GM13976 (cell line): ENCODE results near the gene LRRC43.
"Not testable (repeated sequence)": the region's sequence is repeated elsewhere in the genome, so short reads cannot be mapped to it uniquely, and the experiment has no call there.

ENCODE experiments used
- DNase-seq: peaks from one replicate; pipeline ENCODE4 v3.0.0; 2012; ENCODE audit warnings: low spot score
- CTCF ChIP-seq: IDR thresholded peaks from 2 replicates; pipeline ENCODE4 v1.5.1; 2012; ENCODE audit warnings: borderline replicate concordance, mild to moderate bottlenecking; ENCODE audit not compliant: insufficient read depth; ENCODE audit errors: extremely low read depth, missing control alignments, control extremely low read depth
- in situ Hi-C: fragments of 300-500 bp; cut with MboI; formaldehyde crosslinking; loops from one replicate; pipeline ENCODE4 v1.12.0; 2022; ENCODE audit warnings: low sequenced_read_pairs, mixed read lengths, inconsistent platforms; ENCODE audit not compliant: unreplicated experiment

Gene LRRC43

GRCh38 chr12:122174155-122174845 lies 8.6 kb upstream of the LRRC43 start, which contains the start of gene IL31:
Gene IL31 (minus strand): TSS chr12:122174221. CDS start chr12:122174172, 49 bp downstream.
- no peak for DNase-seq
- in situ Hi-C loops, result no loop called here

GRCh38 chr12:122176473-122176872 lies 6.5 kb upstream of the LRRC43 start:
- in situ Hi-C loops, DNase-seq: not testable (repeated sequence)

More at GRCh38 chr12:122174155-122174845, 8.6 kb upstream of the LRRC43 start, which contains the start of gene IL31:
- no peak for TF ChIP-seq CTCF

- in situ Hi-C loops, result no loop called here
- DNase-seq, result no peak
- no peak for TF ChIP-seq CTCF
Measured at GRCh38 chr12:122183588-122183940, 641 bp downstream of the LRRC43 start.

- no peak for DNase-seq
- in situ Hi-C loops, result no loop called here
- no peak for TF ChIP-seq CTCF
Measured at GRCh38 chr12:122184517-122184916, 1.6 kb downstream of the LRRC43 start.

- no peak for TF ChIP-seq CTCF
- no peak for DNase-seq
- in situ Hi-C loops, result no loop called here
Measured at GRCh38 chr12:122185079-122185478, 2.2 kb downstream of the LRRC43 start.

- DNase-seq, result no peak
- in situ Hi-C loops, result no loop called here
- TF ChIP-seq CTCF, result no peak
Measured at GRCh38 chr12:122185494-122186082, 2.7 kb downstream of the LRRC43 start.

- TF ChIP-seq CTCF, result no peak
- in situ Hi-C loops, result no loop called here
- no peak for DNase-seq
Measured at GRCh38 chr12:122187466-122187865, 4.5 kb downstream of the LRRC43 start.
